ENCODE results near the gene LHCGR. TPM values are rescaled to one million over a fixed set of nuclear protein-coding genes. Genes with fewer than 3 reads are reported as not detected.

Gene LHCGR
- polyA plus RNA-seq, 1 of the 3 experiments (the other 2 are of a cell fraction), result not detected

GRCh38 chr2:48696881-48697280 lies 58.6 kb downstream of the LHCGR start:
- Histone ChIP-seq H3K9ac (no peak overlapping the region), H3K9me3 (no peaks in the 10 kb centered on the region), H3K4me2 (no peak overlapping the region), H3K27ac (ENCODE audit: low read depth in 2 of 2, low read length in 1 of 2) (no peak overlapping the region), H3F3A (replicated peaks; ENCODE audit: insufficient read depth) (no peaks in the 10 kb centered on the region), H3K4me3 (ENCODE audit: low read depth in 2 of 2, low read length in 1 of 2) (no peak overlapping the region), H4K20me1 (ENCODE audit: insufficient read depth) (no peaks in the 10 kb centered on the region), H3K36me3 (replicated peaks in 1 of 2; ENCODE audit: control insufficient read depth in 1 of 2, insufficient read depth in 2 of 2, low read length in 1 of 2) (no peaks in the 10 kb centered on the region), H3K79me2 (ENCODE audit: insufficient read depth) (no peaks in the 10 kb centered on the region), H3K4me1 (ENCODE audit: control insufficient read depth in 1 of 2, insufficient read depth in 2 of 2, low read depth in 1 of 2, low read length in 1 of 2) (no peaks in the 10 kb centered on the region), H3K27me3 (ENCODE audit: insufficient read depth) (no peaks in the 10 kb centered on the region), H3K9me2 (no peaks in the 10 kb centered on the region), H2AFZ (ENCODE audit: low read depth) (no peak overlapping the region)
- no peak for DNase-seq
- ChIA-PET CTCF (interaction anchor here (1.2 kb wide), 1 partner anchor 10 kb away, joined by 3 read pairs; no protein-coding TSS in a partner anchor), POLR2A (no interaction called here)
- whole genome bisulfite sequencing (ENCODE audit: low lambda C conversion rate), result 33% methylated on average over 1 of the region's 1 CpG
- TF ChIP-seq, protein P1, sequence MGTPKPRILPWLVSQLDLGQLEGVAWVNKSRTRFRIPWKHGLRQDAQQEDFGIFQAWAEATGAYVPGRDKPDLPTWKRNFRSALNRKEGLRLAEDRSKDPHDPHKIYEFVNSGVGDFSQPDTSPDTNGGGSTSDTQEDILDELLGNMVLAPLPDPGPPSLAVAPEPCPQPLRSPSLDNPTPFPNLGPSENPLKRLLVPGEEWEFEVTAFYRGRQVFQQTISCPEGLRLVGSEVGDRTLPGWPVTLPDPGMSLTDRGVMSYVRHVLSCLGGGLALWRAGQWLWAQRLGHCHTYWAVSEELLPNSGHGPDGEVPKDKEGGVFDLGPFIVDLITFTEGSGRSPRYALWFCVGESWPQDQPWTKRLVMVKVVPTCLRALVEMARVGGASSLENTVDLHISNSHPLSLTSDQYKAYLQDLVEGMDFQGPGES (IDR thresholded peaks at IDR 0.05; ENCODE audit: low read depth, low read length), result no peak
- TF ChIP-seq USF2 (IDR thresholded peaks at IDR 0.05; ENCODE audit: borderline replicate concordance, low read depth, low read length), result no peak
- no peak for TF ChIP-seq NFIC (IDR thresholded peaks at IDR 0.05; ENCODE audit: borderline replicate concordance)
- no peak for TF ChIP-seq FOXJ3 (CRISPR knock-in tag; IDR thresholded peaks at IDR 0.05)
- no peak for TF ChIP-seq FOSL2 (IDR thresholded peaks at IDR 0.05; ENCODE audit: borderline replicate concordance, low read depth)
- TF ChIP-seq POLR2AphosphoS5 (IDR thresholded peaks at IDR 0.05; ENCODE audit: low read depth, low read length), result no peak
- TF ChIP-seq JUND (IDR thresholded peaks at IDR 0.05), result no peak
- no peak for TF ChIP-seq TEAD4 (IDR thresholded peaks at IDR 0.05; ENCODE audit: borderline replicate concordance, insufficient read depth)
- no peak for TF ChIP-seq SIN3A (IDR thresholded peaks at IDR 0.05; ENCODE audit: borderline replicate concordance, low read depth, low read length)
- TF ChIP-seq GATA2 (CRISPR knock-in tag; IDR thresholded peaks at IDR 0.05), result no peak
- TF ChIP-seq RCOR1 (IDR thresholded peaks at IDR 0.05; ENCODE audit: low read length), result no peak
- no peak for TF ChIP-seq RXRA (IDR thresholded peaks at IDR 0.05; ENCODE audit: borderline replicate concordance, low read depth)
- no peak for TF ChIP-seq ELF1 (IDR thresholded peaks at IDR 0.05)
- TF ChIP-seq SMC3 (IDR thresholded peaks at IDR 0.05; ENCODE audit: low read depth, low read length), result no peak

DNA sequence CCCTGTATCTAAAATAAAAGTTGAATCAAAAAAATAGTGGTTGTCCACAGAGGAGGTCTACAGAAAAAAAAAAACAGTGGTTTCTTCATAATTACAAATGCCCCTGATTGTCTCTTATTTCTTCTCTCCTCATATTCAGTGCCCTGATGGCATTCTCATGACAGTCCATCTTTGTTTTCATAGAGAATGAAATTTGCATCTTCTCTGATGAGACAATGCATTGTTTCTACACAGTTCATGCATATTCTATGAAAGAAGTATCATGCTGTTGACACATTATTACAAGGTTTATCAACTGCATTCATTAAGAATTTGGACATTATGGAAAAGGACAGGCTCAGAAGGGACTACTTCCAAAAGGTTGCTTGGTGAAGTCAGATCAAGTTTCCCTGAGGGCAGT lies 59.5 kb downstream of the LHCGR start:
- Histone ChIP-seq H3K9me2 (no peaks in the 10 kb centered on the region), H3K9ac (no peak overlapping the region), H3K4me2 (no peak overlapping the region), H3K79me2 (ENCODE audit: insufficient read depth) (no peaks in the 10 kb centered on the region), H3K27ac (ENCODE audit: low read depth in 2 of 2, low read length in 1 of 2) (no peak overlapping the region), H3K9me3 (no peaks in the 10 kb centered on the region), H4K20me1 (ENCODE audit: insufficient read depth) (no peaks in the 10 kb centered on the region), H3K4me3 (ENCODE audit: low read depth in 2 of 2, low read length in 1 of 2) (no peak overlapping the region), H3K4me1 (ENCODE audit: control insufficient read depth in 1 of 2, insufficient read depth in 2 of 2, low read depth in 1 of 2, low read length in 1 of 2) (no peaks in the 10 kb centered on the region), H3K36me3 (replicated peaks in 1 of 2; ENCODE audit: control insufficient read depth in 1 of 2, insufficient read depth in 2 of 2, low read length in 1 of 2) (no peaks in the 10 kb centered on the region), H2AFZ (ENCODE audit: low read depth) (no peak overlapping the region), H3F3A (replicated peaks; ENCODE audit: insufficient read depth) (no peaks in the 10 kb centered on the region), H3K27me3 (ENCODE audit: insufficient read depth) (no peaks in the 10 kb centered on the region)
- POLR2A ChIA-PET, result no interaction called here
- DNase-seq, result no peak
- CTCF ChIA-PET, result no interaction called here
- no peak for TF ChIP-seq MEF2A (IDR thresholded peaks at IDR 0.05; ENCODE audit: borderline replicate concordance, low read depth)
- no peak for TF ChIP-seq FOSL2 (IDR thresholded peaks at IDR 0.05; ENCODE audit: borderline replicate concordance, low read depth)
- no peak for TF ChIP-seq SIN3A (IDR thresholded peaks at IDR 0.05; ENCODE audit: borderline replicate concordance, low read depth, low read length)
- TF ChIP-seq PBX3 (IDR thresholded peaks at IDR 0.05), result no peak
- no peak for TF ChIP-seq NRF1 (IDR thresholded peaks at IDR 0.05; ENCODE audit: low read depth, low read length)
- no peak for TF ChIP-seq REST (IDR thresholded peaks at IDR 0.05; ENCODE audit: low read depth, low read length)
- TF ChIP-seq EZH2phosphoT487 (IDR thresholded peaks at IDR 0.05; ENCODE audit: borderline replicate concordance, low read depth), result no peak
- no peak for TF ChIP-seq TEAD4 (IDR thresholded peaks at IDR 0.05; ENCODE audit: borderline replicate concordance, insufficient read depth)
- TF ChIP-seq FOXM1 (IDR thresholded peaks at IDR 0.05; ENCODE audit: low read depth), result no peak
- no peak for TF ChIP-seq TCF12 (IDR thresholded peaks at IDR 0.05)
- no peak for TF ChIP-seq CTCF (IDR thresholded peaks at IDR 0.05)
